Thyroid gland (tissue), 4 donors: ENCODE results near the gene APAF1. TPM values are rescaled to one million over a fixed set of nuclear protein-coding genes. Genes with fewer than 3 reads are reported as not detected.

Source experiments
- DNase-seq, 2 donors: peaks; one replicate each; pipeline ENCODE4 v3.0.0-alpha.2; 2019
- H3K27ac ChIP-seq, 3 donors: fragments of 200-600 bp; sonication (generic); 1 replicate in 2 of 3; 2 replicates in 1 of 3; pipeline ENCODE4 v1.5.1; 2016 to 2019; ENCODE audit warnings: mild to moderate bottlenecking in 1 of 3, moderate library complexity in 1 of 3
- H3K27me3 ChIP-seq: fragments of 200-600 bp; sonication (generic); one replicate; pipeline ENCODE4 v1.5.1; 2019
- H3K36me3 ChIP-seq, 2 donors: fragments of 200-600 bp; sonication (generic); one replicate each; pipeline ENCODE4 v1.5.1; 2016 to 2019
- H3K4me1 ChIP-seq, 2 donors: fragments of 200-600 bp; sonication (generic); one replicate each; pipeline ENCODE4 v1.5.1; 2017 to 2019
- H3K4me3 ChIP-seq, 3 donors: fragments of 200-600 bp; sonication (generic); replicated peaks in 1 of 3; 1 replicate in 2 of 3; 2 replicates in 1 of 3; pipeline ENCODE4 v1.5.1; 2016; ENCODE audit warnings: mild to moderate bottlenecking in 1 of 3
- H3K9me3 ChIP-seq: fragments of 200-600 bp; sonication (generic); one replicate; pipeline ENCODE4 v1.5.1; 2017
- CTCF ChIP-seq, 6 experiments: fragments of 200-600 bp in 3 of 6; fragments of 450-650 bp in 3 of 6; sonication (generic) in 3 of 6; IDR thresholded peaks; one replicate each; pipeline ENCODE4 v1.5.1; 2016 to 2019; ENCODE audit warnings: antibody characterized with exemption in 6 of 6, mild to moderate bottlenecking in 2 of 6, inconsistent platforms in 1 of 6, moderate library complexity in 1 of 6
- POLR2A ChIP-seq, 2 donors: fragments of 450-650 bp; IDR thresholded peaks; one replicate each; pipeline ENCODE4 v1.6.1; 2017; ENCODE audit warnings: antibody characterized with exemption in 2 of 2, mild to moderate bottlenecking in 2 of 2, moderate library complexity in 1 of 2
- WGBS, 2 donors: methylation state at CpG; one replicate each; pipeline ENCODE4 v1.1.5; 2017; 5-methylcytosine and 5-hydroxymethylcytosine counted together
- intact Hi-C: fragments of 100-400 bp; cut with DNase I; formaldehyde crosslinking; loops from one replicate; pipeline ENCODE4 v1.15.1; 2023
- total RNA-seq, 4 donors: library from RNA; depleted of rRNA; stranded (reverse); fragments of >200 nt; gene quantifications; one replicate each; pipeline ENCODE4 v1.2.3, GENCODE V29; 2016

APAF1 gene
- total RNA-seq, 4 donors from 2014 or later: 11.7 to 17.2 (median 14.2) TPM

- TF ChIP-seq CTCF (IDR thresholded peaks at IDR 0.05): peak in 5 of 6 experiments; percentile 23 to 65 (median 47)
- TF ChIP-seq POLR2A (IDR thresholded peaks at IDR 0.05): no peak
- Histone ChIP-seq H3K27ac (no peak overlapping the region), H3K4me1 (no peaks in the 10 kb centered on the region), H3K36me3 (no peaks in the 10 kb centered on the region), H3K27me3 (no peaks in the 10 kb centered on the region), H3K9me3 (no peaks in the 10 kb centered on the region), H3K4me3 (no peak overlapping the region)
- DNase-seq: peak; percentile 52 to 66
- 33 to 41% methylated on average over 6 of the region's 6 CpGs for WGBS, 2 donors
- intact Hi-C loops: no loop called here
Measured at GRCh38 chr12:98698603-98699463, 53.7 kb downstream of the APAF1 start.

GRCh38 chr12:98699586-98699985 lies 54.5 kb downstream of the APAF1 start:
- Histone ChIP-seq H3K27ac (no peak overlapping the region), H3K36me3 (no peaks in the 10 kb centered on the region), H3K9me3 (no peaks in the 10 kb centered on the region), H3K4me1 (no peaks in the 10 kb centered on the region), H3K27me3 (no peaks in the 10 kb centered on the region), H3K4me3 (no peak overlapping the region)
- TF ChIP-seq POLR2A (IDR thresholded peaks at IDR 0.05): no peak
- no peak for TF ChIP-seq CTCF (IDR thresholded peaks at IDR 0.05)
- 68 to 81% methylated on average over 3 of the region's 3 CpGs for WGBS, 2 donors
- no peak for DNase-seq
- intact Hi-C loops: no loop called here

GRCh38 chr12:98701166-98701565 lies 56.1 kb downstream of the APAF1 start:
- no peaks in the 10 kb centered on the region for H3K27me3 ChIP-seq
- no peak overlapping the region for H3K4me3 ChIP-seq
- H3K27ac ChIP-seq: no peak overlapping the region
- H3K9me3 ChIP-seq: no peaks in the 10 kb centered on the region
- WGBS, 2 donors: 28 to 59% methylated on average over 1 of the region's 1 CpG
- TF ChIP-seq POLR2A (IDR thresholded peaks at IDR 0.05) (no peak), CTCF (IDR thresholded peaks at IDR 0.05) (no peak)
- intact Hi-C loops: no loop called here
- DNase-seq: no peak
- no peaks in the 10 kb centered on the region for H3K4me1 ChIP-seq
- no peaks in the 10 kb centered on the region for H3K36me3 ChIP-seq

DNA sequence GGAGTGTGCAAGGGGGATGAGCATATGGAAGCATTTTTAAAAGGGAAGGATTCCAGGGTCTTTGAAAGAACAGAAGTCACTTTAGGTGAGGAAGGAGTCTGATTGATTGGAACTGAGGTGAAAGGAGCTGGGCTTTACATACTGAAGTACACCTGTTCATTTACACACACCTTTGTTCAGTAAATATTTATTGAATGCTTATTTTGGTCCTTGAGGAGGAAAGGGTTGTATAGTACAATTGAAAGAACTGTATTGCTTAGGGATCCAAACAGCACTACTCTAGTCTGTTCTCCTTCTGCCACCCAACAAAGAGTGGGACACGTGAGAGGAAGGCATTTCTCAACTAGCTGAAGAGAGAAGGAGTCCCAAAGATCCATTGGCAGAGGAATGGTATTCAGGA lies 63.9 kb downstream of the APAF1 start:
- H3K27ac ChIP-seq: no peak overlapping the region
- no peak overlapping the region for H3K4me3 ChIP-seq
- TF ChIP-seq CTCF (IDR thresholded peaks at IDR 0.05) (no peak), POLR2A (IDR thresholded peaks at IDR 0.05) (no peak)
- peaks cover 0 to 23% of the 10 kb centered on the region in 2 donors for H3K36me3 ChIP-seq
- no peaks in the 10 kb centered on the region for H3K4me1 ChIP-seq
- DNase-seq: no peak
- no peaks in the 10 kb centered on the region for H3K27me3 ChIP-seq
- no peaks in the 10 kb centered on the region for H3K9me3 ChIP-seq
- WGBS, 2 donors: 93 to 100% methylated on average over 1 of the region's 1 CpG
- intact Hi-C loops: no loop called here

- Histone ChIP-seq H3K36me3 (peaks cover 0 to 15% of the 10 kb centered on the region in 2 donors), H3K4me3 (no peak overlapping the region), H3K27me3 (no peaks in the 10 kb centered on the region), H3K4me1 (no peaks in the 10 kb centered on the region), H3K9me3 (no peaks in the 10 kb centered on the region), H3K27ac (no peak overlapping the region)
- intact Hi-C loops: no loop called here
- no peak for DNase-seq
- WGBS, 2 donors: 80 to 85% methylated on average over 4 of the region's 4 CpGs
- TF ChIP-seq CTCF (IDR thresholded peaks at IDR 0.05) (no peak), POLR2A (IDR thresholded peaks at IDR 0.05) (no peak)
Measured at GRCh38 chr12:98714426-98714825, 69.3 kb downstream of the APAF1 start.
